Muscle layer of colon (tissue), 2 donors: Measurements from ENCODE around the gene KATNB1.

Source experiments
- H3K27ac ChIP-seq: one replicate; pipeline ENCODE4 v1.7.0; 2013; ENCODE audit warnings: low read depth, mild to moderate bottlenecking, low read length, moderate library complexity
- H3K27me3 ChIP-seq, 2 donors: one replicate each; pipeline ENCODE4 v1.7.0; 2013; ENCODE audit warnings: low read length in 2 of 2, mild to moderate bottlenecking in 2 of 2; ENCODE audit not compliant: insufficient read depth in 2 of 2, control insufficient read depth in 1 of 2
- H3K36me3 ChIP-seq: one replicate; pipeline ENCODE4 v1.7.0; 2013; ENCODE audit warnings: mild to moderate bottlenecking, low read length; ENCODE audit not compliant: insufficient read depth
- H3K4me1 ChIP-seq: one replicate; pipeline ENCODE4 v1.7.0; 2013; ENCODE audit warnings: mild to moderate bottlenecking, low read length; ENCODE audit not compliant: insufficient read depth
- H3K4me3 ChIP-seq, 2 donors: one replicate each; pipeline ENCODE4 v1.7.0; 2013; ENCODE audit warnings: low read length in 2 of 2, low read depth in 1 of 2, mild to moderate bottlenecking in 1 of 2, moderate library complexity in 1 of 2
- H3K9ac ChIP-seq: one replicate; pipeline ENCODE4 v1.7.0; 2013; ENCODE audit warnings: low read length
- H3K9me3 ChIP-seq: one replicate; pipeline ENCODE4 v1.7.0; 2013; ENCODE audit warnings: mild to moderate bottlenecking, low read length
- donor health status: abdominal sarcoma.
- donor health status: Adenocarcinoma of cecum.

The KATNB1 gene, protein sequence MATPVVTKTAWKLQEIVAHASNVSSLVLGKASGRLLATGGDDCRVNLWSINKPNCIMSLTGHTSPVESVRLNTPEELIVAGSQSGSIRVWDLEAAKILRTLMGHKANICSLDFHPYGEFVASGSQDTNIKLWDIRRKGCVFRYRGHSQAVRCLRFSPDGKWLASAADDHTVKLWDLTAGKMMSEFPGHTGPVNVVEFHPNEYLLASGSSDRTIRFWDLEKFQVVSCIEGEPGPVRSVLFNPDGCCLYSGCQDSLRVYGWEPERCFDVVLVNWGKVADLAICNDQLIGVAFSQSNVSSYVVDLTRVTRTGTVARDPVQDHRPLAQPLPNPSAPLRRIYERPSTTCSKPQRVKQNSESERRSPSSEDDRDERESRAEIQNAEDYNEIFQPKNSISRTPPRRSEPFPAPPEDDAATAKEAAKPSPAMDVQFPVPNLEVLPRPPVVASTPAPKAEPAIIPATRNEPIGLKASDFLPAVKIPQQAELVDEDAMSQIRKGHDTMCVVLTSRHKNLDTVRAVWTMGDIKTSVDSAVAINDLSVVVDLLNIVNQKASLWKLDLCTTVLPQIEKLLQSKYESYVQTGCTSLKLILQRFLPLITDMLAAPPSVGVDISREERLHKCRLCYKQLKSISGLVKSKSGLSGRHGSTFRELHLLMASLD

DNA sequence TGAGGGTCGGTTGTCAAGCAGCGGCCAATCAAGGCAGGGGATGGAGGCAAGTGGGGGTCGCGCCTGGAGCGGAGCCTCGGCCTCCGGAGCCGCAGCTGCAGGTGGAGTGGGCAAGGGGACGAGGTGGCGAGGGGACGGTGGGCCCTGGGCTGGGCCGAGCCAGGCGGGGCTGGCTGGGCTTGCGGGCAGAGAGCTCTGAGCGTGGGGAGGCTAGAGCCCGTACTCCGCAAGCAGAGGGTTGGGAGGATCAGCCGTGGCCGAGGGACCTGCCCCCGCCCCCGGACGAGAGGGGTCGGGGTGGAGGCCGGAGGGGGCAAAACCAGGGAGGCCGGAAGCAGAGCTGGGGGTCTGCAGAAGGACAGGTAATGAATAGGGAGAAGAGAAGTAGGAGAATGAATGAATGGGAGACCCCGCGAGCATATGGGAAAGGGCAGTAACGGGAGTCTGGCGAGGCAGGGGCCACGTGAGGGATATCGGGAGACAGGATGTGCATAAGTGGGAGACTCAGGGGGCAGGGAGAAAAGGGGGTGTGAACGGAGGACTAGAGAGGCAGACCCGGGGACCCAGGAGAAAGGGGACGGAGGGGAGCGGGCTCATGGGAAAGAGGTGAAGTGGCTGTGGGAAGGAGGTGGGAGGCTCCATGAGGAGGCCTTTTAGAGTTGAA is at the start of gene KATNB1:
Gene KATNB1 (plus strand): TSS at position 16 of the 664 bp plus-strand sequence. CDS start 1,474 bp downstream, outside the sequence.
- Histone ChIP-seq H3K4me3 (peak within 1 kb of the TSS; percentile 85 to 86), H3K9me3 (no peaks in the 10 kb centered on the region), H3K36me3 (no peaks in the 10 kb centered on the region), H3K9ac (peak within 1 kb of the TSS; percentile 93), H3K27ac (peak within 1 kb of the TSS; percentile 93), H3K4me1 (peaks cover 14% of the 10 kb centered on the region), H3K27me3 (no peaks in the 10 kb centered on the region)

DNA sequence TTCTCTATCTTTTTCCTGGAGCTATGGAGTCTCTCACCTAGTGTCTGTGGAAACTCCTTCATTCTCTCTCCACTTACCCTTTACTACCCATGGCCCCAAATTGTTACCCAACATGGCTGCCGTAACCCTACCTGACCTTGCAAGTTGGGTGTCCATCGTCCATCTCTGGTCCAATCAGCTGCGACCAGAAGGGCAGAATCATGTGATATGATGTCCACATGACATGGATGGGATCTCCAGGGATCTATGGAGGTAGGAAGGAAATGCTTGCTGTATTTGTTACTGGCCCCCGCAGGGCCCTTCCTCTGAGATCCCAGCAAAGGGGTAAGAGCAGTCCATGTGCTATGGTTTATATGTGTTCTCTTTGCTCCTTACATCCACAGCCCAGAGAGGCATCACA is 49.0 kb upstream of the KATNB1 start:
- no peak overlapping the region for H3K27ac ChIP-seq

DNA sequence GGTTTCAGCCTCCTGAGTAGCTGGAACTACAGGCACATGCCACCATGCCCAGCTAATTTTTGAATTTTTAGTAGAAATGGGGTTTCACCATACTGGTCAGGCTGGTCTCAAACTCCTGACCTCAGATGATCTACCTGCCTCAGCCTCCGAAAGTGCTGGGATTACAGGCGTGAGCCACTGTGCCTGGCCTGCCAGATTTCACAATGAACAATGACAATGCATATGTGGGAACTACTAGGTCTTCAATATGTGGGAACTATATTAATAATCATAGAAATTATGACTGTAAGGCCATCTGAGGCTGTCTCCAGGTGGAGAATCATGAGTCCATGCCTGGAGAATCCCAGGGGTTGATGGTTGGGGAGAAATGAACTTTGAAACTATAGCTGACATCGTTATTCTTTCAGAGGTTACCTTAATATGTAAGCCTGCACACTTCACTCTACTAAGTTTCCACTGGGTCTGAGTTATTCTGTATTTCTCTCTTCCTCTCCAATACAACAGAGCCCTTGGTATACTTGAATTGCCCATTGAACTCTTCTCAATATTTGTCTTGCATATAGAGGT is 48.1 kb upstream of the KATNB1 start:
- H3K4me1 ChIP-seq: no peaks in the 10 kb centered on the region
- no peaks in the 10 kb centered on the region for H3K9me3 ChIP-seq
- H3K4me3 ChIP-seq: no peak overlapping the region
- no peaks in the 10 kb centered on the region for H3K27me3 ChIP-seq
- H3K36me3 ChIP-seq: no peaks in the 10 kb centered on the region
- H3K27ac ChIP-seq: no peak overlapping the region
- no peak overlapping the region for H3K9ac ChIP-seq

More for the DNA sequence above, 49.0 kb upstream of the KATNB1 start:
- Histone ChIP-seq H3K4me3 (no peak overlapping the region), H3K4me1 (no peaks in the 10 kb centered on the region), H3K36me3 (no peaks in the 10 kb centered on the region), H3K27me3 (no peaks in the 10 kb centered on the region), H3K9me3 (no peaks in the 10 kb centered on the region), H3K9ac (no peak overlapping the region)

DNA sequence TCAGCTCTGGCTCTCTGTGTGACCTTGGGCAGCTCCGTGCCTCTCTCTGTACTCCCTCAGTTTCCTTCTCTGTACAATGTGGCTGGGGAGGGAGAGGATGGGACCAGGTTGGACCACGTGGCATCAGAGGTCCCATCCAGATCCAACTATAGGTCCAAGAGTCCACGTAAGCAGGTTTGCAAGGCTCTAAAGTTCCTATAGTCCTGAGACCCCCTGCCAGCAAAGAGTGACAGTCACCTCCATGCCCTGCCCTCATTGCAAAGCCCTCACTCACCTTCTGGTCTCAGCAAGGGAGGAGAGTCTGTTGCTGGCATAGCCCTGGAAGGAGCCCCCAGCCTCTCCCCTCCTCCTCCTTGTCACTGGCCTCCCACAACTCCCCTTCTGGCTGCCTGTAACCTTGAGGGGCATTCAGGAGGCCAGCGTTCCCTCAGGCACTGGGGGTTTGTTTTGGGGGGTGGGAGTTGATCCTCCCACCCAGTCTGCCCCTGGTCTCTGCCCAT is 47.0 kb upstream of the KATNB1 start:
- Histone ChIP-seq H3K4me3 (no peak overlapping the region), H3K36me3 (no peaks in the 10 kb centered on the region), H3K9me3 (no peaks in the 10 kb centered on the region), H3K4me1 (no peaks in the 10 kb centered on the region), H3K27ac (no peak overlapping the region), H3K9ac (no peak overlapping the region), H3K27me3 (no peaks in the 10 kb centered on the region)

DNA sequence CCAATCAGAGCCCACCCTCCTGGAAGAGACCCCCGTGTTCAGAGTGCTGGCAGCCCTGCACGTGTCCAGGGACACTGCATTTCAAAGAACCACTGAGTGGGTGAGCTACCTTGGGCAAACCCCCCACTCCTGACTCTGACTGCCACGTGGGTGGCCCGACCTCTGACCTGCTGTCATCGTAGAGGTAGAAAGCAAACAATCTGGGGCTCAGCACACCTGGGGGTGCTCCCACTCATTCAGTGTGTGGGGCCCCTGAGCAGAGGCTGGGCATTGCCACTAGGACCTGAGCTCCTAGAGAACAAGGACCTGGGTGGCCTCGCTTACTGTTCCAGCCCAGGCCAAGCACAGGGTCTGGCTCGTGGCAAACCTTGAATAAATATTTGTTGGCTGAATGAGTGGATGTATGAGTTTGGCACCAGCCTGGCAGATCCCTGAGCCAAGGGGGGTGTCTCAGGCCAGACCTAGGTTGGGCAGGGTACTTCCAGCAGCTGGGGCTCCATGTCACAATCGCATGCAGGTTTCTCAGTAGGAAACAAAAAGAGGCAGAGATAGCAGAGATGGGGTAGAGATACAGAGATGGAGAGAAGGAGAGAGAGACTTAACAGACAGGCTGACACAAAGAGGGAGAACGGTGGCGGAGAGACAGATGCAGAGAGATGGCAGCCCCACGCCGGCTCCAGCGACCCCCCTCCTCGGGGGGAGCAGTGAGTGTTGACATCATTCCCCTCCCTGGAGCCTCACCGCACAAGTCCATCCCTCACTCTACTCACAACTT is 46.4 kb upstream of the KATNB1 start:
- no peaks in the 10 kb centered on the region for H3K36me3 ChIP-seq
- no peak overlapping the region for H3K27ac ChIP-seq

DNA sequence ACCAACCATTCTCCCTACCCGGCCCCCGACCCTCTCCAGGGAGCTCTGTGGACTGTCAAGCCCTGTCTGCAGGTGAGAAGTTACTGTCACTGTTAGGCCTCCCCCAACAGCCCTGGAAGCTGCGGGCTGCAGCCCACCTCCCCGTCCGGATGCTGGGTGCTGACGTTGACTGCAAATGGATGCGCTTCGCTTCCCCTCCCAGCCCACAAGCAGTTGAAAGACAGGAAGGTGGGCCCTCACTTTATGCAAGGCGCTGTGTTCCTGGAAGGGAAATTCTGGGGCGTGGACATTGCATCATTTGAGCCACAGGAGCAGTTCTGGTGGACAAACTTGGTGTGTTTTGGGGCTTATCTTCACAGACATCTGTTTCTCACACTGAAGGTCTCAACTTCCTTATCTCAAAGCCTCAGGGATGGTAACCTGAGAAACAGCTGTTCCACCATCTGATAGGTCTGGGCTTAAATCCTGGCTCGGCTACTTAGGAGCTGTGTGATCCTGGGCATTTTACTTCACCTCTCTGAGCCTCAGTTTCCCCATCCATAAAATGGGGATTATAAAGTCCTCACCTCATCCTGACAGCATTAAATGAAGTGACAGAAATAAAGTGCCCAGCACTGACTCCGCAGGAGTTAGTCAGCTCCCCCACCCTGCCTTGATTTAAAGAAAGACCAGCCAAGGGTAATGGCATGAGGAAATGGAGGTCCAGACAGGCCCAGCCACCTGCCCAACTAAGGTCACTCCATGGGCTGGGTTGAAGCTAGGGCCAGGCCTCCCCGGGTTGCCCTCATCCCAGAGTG is 45.6 kb upstream of the KATNB1 start:
- no peak overlapping the region for H3K4me3 ChIP-seq
- no peaks in the 10 kb centered on the region for H3K9me3 ChIP-seq
- no peaks in the 10 kb centered on the region for H3K27me3 ChIP-seq
- no peak overlapping the region for H3K27ac ChIP-seq
- H3K4me1 ChIP-seq: no peaks in the 10 kb centered on the region
- no peaks in the 10 kb centered on the region for H3K36me3 ChIP-seq
- no peak overlapping the region for H3K9ac ChIP-seq

More for the DNA sequence above, 46.4 kb upstream of the KATNB1 start:
- H3K4me1 ChIP-seq: no peaks in the 10 kb centered on the region
- H3K9ac ChIP-seq: no peak overlapping the region
- H3K27me3 ChIP-seq: no peaks in the 10 kb centered on the region
- no peaks in the 10 kb centered on the region for H3K9me3 ChIP-seq
- H3K4me3 ChIP-seq: no peak overlapping the region

DNA sequence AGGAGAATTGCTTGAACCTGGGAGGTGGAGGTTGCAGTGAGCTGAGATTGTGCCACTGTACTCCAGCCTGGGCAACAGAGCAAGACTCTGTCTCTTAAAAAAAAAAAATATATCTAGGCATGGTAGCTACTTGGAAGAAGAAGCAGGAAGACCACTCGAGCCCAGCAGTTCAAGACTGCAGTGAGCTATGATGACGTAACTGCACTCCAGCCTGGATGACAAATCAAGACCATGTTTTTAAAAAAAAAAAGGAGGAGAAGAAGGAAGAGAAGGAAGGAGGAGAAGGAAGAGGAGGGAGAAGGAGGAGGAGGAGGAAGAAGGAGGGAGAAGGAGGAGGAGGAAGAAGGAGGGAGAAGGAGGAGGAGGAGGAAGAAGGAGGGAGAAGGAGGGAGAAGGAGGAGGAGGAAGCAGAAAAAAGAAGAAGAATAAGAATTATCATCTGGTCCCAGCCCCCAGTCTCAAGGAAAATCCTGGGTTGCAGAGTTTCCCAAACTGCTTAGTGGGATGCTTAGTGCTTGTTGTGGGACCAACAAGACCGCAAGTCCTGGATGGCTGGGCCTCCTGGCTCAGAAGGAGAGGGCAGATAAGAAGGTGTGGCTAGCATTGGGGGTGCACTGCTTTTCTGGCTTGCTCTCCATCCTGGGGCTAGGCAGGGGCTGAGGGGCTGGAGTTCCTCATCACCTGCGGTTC is 44.6 kb upstream of the KATNB1 start:
- no peaks in the 10 kb centered on the region for H3K36me3 ChIP-seq
- H3K9me3 ChIP-seq: no peaks in the 10 kb centered on the region
- no peak overlapping the region for H3K27ac ChIP-seq
- H3K9ac ChIP-seq: no peak overlapping the region
- H3K27me3 ChIP-seq: no peaks in the 10 kb centered on the region
- no peaks in the 10 kb centered on the region for H3K4me1 ChIP-seq
- H3K4me3 ChIP-seq: no peak overlapping the region

DNA sequence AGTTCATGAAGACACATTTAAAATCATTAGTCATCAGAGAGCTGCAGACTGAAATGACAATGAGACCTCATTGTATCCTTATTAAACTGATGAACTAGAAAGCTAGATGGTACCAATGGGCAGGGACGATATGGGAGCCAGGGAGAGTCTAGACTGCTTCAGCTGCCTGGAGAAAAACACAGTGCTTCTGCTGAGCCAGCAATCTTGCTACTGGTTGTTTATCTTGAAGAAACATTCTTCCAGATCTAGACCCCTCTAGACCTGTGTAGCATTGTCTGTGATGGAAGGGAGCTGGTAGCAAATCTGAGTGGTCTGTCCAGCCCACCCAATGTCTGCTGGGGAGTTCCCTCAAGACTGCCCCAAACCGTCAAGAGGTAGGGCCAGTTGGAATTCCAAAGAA is 42.9 kb upstream of the KATNB1 start:
- Histone ChIP-seq H3K9ac (no peak overlapping the region), H3K4me3 (no peak overlapping the region), H3K27ac (no peak overlapping the region), H3K36me3 (no peaks in the 10 kb centered on the region), H3K4me1 (no peaks in the 10 kb centered on the region), H3K27me3 (no peaks in the 10 kb centered on the region), H3K9me3 (no peaks in the 10 kb centered on the region)

DNA sequence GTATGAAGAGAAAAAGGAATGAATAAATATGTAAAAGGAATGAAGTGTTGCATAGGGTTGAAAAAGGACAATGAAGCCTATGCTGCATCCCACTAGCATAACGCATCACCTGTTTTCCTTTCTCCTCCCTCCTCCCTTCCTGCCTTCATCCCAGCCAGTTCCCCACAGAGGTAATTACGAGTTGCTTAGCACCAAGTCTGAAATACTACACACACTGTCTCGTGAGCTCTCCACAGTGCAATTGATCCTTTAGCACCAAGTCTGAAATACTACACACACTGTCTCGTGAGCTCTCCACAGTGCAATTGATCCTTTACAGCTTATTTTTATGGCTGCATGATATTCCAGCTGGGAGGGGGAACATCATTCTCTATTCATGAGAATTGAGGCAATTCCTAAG is 42.0 kb upstream of the KATNB1 start:
- no peak overlapping the region for H3K4me3 ChIP-seq
- no peaks in the 10 kb centered on the region for H3K9me3 ChIP-seq
- no peaks in the 10 kb centered on the region for H3K27me3 ChIP-seq
- no peaks in the 10 kb centered on the region for H3K4me1 ChIP-seq
- H3K27ac ChIP-seq: no peak overlapping the region
- no peaks in the 10 kb centered on the region for H3K36me3 ChIP-seq
- H3K9ac ChIP-seq: no peak overlapping the region

DNA sequence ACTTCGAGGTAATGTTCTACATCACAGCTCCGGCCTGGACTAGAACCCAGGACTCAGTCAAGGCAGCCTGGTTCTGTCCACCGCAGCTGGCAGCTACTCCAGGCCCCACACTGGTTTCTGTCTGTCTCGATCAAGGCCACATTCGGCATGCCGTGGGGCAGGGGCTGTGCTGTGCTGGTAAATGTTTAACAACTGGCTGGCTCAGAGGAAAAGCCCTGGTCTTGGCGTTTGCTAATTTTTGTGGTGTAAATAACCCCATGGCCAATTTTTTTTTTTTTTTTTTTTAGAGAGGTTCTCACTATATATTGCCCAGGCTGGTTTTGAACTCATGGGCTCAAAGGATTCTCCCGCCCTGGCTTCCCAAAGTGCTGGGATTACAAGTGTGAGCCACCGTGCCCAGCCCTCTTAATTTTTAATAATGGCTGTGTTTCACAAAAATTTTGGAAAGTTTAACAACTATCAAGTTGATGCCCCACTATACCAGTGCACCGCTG is 41.3 kb upstream of the KATNB1 start:
- Histone ChIP-seq H3K9ac (no peak overlapping the region), H3K27ac (no peak overlapping the region), H3K27me3 (no peaks in the 10 kb centered on the region), H3K4me3 (peak overlapping the region in 1 of 2 donors; percentile 23), H3K9me3 (no peaks in the 10 kb centered on the region), H3K4me1 (no peaks in the 10 kb centered on the region), H3K36me3 (no peaks in the 10 kb centered on the region)
